ENCODE results near the gene ANKRD33B.

Gene ANKRD33B

GRCh38 chr5:10564838-10565784 is 1.2 kb downstream of the ANKRD33B start:
- no peak for TF ChIP-seq CTCF (IDR thresholded peaks at IDR 0.05)

GRCh38 chr5:10565785-10566542 is 2.1 kb downstream of the ANKRD33B start:
- TF ChIP-seq CTCF (IDR thresholded peaks at IDR 0.05) = no peak

GRCh38 chr5:10566543-10567068 is 2.7 kb downstream of the ANKRD33B start:
- TF ChIP-seq CTCF (IDR thresholded peaks at IDR 0.05) = no peak

- no peak for TF ChIP-seq CTCF (IDR thresholded peaks at IDR 0.05)
Observed at GRCh38 chr5:10567121-10567591, 3.3 kb downstream of the ANKRD33B start.

- no peak for TF ChIP-seq CTCF (IDR thresholded peaks at IDR 0.05)
Observed at GRCh38 chr5:10567781-10568321, 4.0 kb downstream of the ANKRD33B start.

GRCh38 chr5:10572451-10572850 is 8.6 kb downstream of the ANKRD33B start:
- no peak for TF ChIP-seq CTCF (IDR thresholded peaks at IDR 0.05)

- TF ChIP-seq CTCF (IDR thresholded peaks at IDR 0.05) = no peak
Observed at GRCh38 chr5:10573487-10574145, 9.7 kb downstream of the ANKRD33B start.

Data from LNCAP (cell line).